ENCODE data around the gene PNLIP. TPM values are rescaled to one million over a fixed set of nuclear protein-coding genes. Genes with fewer than 3 reads are reported as not detected.

Gene PNLIP
- total RNA-seq, 4 donors from 2014 or later, result 0.23 to 0.32 TPM; not detected in 2

DNA sequence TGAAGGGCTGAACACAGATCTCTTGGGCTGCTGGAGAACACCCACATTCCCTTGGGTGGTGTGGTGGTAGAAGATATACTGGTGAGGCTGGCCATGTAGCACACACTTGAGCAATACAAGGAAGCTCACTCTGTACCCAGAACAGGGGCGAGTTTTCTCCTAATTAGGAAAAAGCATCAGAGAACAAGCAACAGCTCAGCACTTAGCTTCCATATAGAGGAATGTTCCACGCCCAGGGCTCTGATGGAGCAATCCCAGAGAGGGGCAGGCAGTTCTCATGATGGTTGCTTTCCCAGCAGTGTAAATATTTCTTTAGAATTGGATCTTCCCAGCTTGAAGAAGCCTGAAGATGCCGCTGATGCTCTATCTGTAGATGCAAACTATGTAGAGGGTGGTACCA is 21.0 kb upstream of the PNLIP start:
- no peak for DNase-seq (ENCODE audit: low spot score in 2 of 2)
- intact Hi-C loops (cut with DNase I; ENCODE audit: low total_unique reads), result no loop called here
- 79% methylated on average over 3 of the region's 3 CpGs for WGBS, 2 donors
- no peak overlapping the region for H3K4me3 ChIP-seq (ENCODE audit: low read depth, poor library complexity, severe bottlenecking)
- no peak for TF ChIP-seq POLR2A (IDR thresholded peaks at IDR 0.05)
- TF ChIP-seq, protein P1, sequence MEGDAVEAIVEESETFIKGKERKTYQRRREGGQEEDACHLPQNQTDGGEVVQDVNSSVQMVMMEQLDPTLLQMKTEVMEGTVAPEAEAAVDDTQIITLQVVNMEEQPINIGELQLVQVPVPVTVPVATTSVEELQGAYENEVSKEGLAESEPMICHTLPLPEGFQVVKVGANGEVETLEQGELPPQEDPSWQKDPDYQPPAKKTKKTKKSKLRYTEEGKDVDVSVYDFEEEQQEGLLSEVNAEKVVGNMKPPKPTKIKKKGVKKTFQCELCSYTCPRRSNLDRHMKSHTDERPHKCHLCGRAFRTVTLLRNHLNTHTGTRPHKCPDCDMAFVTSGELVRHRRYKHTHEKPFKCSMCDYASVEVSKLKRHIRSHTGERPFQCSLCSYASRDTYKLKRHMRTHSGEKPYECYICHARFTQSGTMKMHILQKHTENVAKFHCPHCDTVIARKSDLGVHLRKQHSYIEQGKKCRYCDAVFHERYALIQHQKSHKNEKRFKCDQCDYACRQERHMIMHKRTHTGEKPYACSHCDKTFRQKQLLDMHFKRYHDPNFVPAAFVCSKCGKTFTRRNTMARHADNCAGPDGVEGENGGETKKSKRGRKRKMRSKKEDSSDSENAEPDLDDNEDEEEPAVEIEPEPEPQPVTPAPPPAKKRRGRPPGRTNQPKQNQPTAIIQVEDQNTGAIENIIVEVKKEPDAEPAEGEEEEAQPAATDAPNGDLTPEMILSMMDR (IDR thresholded peaks at IDR 0.05), result no peak

DNA sequence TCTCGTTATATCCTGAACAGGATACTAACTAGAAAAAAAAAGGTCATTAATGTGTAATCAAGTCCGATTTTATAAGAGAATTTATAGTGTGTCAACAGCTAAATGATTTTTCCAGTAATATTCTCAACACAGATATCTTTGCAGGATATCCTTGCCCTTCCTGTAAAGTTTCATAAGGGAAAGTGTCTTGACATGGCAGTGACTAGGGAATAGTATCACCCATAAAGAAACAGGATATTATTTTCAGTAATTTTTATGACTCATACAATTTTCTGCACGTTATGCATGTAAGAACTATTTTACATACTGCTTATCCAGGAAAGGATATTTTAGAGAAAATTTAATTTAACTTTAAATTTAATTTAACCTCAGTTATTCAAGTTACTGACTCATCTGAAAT is 19.5 kb upstream of the PNLIP start:
- no peak for DNase-seq (ENCODE audit: low spot score in 2 of 2)
- TF ChIP-seq, protein P1 (IDR thresholded peaks at IDR 0.05), result no peak
- no peak for TF ChIP-seq POLR2A (IDR thresholded peaks at IDR 0.05)
- no peak overlapping the region for H3K4me3 ChIP-seq (ENCODE audit: low read depth, poor library complexity, severe bottlenecking)
- intact Hi-C loops (cut with DNase I; ENCODE audit: low total_unique reads), result no loop called here
- WGBS, 2 donors, result 36 to 44% methylated on average over 3 of the region's 3 CpGs

DNA sequence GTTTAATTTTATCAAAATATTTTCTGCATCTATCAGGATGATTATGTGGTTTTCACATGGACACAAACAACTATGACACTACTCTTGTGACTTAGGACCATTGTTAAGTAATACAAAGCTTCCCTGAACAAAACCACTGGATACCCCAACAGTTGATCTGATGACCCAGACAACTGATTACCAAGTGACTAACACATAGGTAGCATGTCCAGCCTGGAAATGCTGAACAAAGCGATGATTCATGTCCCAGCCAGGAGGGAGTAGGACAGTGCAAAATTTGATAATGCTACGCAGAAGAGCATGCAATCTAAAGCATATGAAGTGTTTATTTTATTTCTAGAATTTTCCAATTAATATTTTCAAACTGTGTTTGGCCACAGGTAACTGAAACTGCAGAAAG is 8.9 kb upstream of the PNLIP start:
- no peak for DNase-seq (ENCODE audit: low spot score in 2 of 2)
- TF ChIP-seq, protein P1 (IDR thresholded peaks at IDR 0.05), result no peak
- no peak for TF ChIP-seq POLR2A (IDR thresholded peaks at IDR 0.05)
- 91 to 92% methylated on average over 2 of the region's 2 CpGs for WGBS, 2 donors
- no peak overlapping the region for H3K4me3 ChIP-seq (ENCODE audit: low read depth, poor library complexity, severe bottlenecking)
- intact Hi-C loops (cut with DNase I; ENCODE audit: low total_unique reads), result no loop called here

DNA sequence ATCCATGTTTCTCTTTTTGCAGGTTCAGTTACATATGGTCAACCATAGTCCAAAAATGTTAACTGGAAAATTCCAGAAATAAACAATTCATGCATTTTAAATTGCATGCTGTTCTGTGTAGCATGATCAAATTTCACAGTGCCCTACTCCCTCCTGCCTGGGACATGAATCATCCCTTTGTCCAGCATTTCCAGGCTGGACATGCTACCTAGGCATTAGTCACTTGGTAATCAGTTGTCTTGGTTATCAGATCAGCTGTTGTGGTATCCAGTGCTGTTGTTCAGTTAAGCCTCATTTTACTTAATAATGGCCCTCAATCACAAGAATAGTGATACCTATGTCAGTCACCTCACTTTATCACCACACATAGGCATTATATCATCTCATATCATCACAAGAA is 7.3 kb upstream of the PNLIP start:
- intact Hi-C loops (cut with DNase I; ENCODE audit: low total_unique reads), result no loop called here
- no peak for DNase-seq (ENCODE audit: low spot score in 2 of 2)
- no peak overlapping the region for H3K4me3 ChIP-seq (ENCODE audit: low read depth, poor library complexity, severe bottlenecking)
- TF ChIP-seq, protein P1 (IDR thresholded peaks at IDR 0.05), result no peak
- no peak for TF ChIP-seq POLR2A (IDR thresholded peaks at IDR 0.05)

DNA sequence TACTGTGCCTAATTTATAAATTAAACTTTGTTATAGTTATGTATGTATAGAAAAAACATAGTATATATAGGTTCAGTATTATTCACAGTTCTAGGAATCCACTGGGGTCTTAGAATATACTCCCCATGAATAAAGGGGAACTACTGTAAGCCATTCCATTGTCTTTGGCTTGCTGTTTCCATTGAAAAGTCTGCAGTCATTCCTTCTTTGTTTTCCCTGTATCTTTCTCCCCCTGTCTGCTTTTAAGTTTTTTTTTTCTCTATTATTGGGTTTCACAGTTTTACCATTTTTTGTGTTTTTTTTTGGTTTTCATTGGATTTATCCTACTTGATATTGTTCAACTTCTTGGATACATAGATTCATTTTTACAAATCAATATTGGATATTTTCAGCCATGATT is 6.7 kb upstream of the PNLIP start:
- DNase-seq (ENCODE audit: low spot score in 2 of 2), result no peak
- no peak for TF ChIP-seq POLR2A (IDR thresholded peaks at IDR 0.05)
- TF ChIP-seq, protein P1 (IDR thresholded peaks at IDR 0.05), result no peak
- intact Hi-C loops (cut with DNase I; ENCODE audit: low total_unique reads), result no loop called here
- H3K4me3 ChIP-seq (ENCODE audit: low read depth, poor library complexity, severe bottlenecking), result no peak overlapping the region

DNA sequence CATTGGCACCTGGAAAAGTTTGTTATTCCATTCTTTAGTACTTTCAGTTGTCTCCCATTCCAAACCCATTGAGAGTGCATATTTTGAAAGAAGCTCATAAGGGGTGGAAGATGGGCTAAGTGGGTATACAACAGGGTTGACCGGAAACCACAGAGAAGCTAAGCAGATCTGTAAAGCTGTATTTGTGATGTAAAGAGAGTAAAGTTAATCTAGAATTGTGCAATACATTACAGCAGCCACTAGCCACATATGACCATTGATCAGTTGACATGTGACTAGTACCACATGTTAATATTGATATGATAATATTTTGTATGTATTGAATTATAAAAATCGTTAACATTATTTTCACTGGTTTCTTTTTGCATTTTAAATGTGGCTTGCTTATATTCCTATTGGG is 4.9 kb upstream of the PNLIP start:
- no peak for DNase-seq (ENCODE audit: low spot score in 2 of 2)
- no peak overlapping the region for H3K4me3 ChIP-seq (ENCODE audit: low read depth, poor library complexity, severe bottlenecking)
- 87 to 91% methylated on average over 2 of the region's 2 CpGs for WGBS, 2 donors
- intact Hi-C loops (cut with DNase I; ENCODE audit: low total_unique reads), result no loop called here
- TF ChIP-seq, protein P1 (IDR thresholded peaks at IDR 0.05), result no peak
- no peak for TF ChIP-seq POLR2A (IDR thresholded peaks at IDR 0.05)
